IPS-NIHi7 (cell line): ENCODE data around the gene CCDC200.
"Not testable (repeated sequence)": the region's sequence is repeated elsewhere in the genome, so short reads cannot be mapped to it uniquely, and the experiment has no call there.

Experiments
- DNase-seq: peaks from one replicate; pipeline ENCODE4 v3.0.0; 2012; ENCODE audit warnings: mixed read lengths; ENCODE audit errors: extremely low spot score

Gene CCDC200

DNA sequence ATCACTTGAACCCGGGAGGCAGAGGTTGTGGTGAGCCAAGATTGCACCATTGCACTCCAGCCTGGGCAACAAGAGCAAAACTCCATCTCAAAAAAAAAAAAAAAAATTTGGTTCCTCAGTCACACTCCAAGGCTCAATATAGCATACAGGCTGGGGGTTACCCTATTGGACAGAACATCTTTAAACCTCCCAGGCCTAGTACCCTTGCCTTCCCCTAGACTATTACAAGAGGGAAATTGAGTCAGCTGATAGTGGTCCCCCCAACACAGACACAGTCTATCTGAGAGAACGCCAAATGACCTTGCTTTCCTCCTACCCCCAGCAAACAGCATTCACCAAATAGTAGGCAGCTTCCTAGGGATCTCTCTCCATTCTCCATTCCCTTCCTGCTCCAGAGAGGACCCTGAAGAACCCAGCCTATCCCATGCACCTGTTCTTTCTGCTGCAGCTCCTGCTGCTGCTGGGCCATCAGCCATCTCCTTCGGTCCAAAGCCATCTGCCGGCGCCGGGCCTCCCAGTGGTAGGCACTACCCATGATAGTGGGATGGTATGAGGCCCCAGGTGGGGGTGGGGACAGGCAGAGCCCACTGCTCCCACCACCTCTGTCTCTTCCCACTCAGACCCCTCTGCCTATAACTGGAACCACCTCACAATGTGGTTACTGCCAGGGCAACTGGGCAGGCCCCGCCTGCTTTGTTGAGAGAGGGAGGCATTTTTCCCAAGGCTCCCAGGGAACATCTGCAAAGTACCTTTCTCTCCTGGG, at the start of gene CCDC200:
TSS of gene CCDC200 (minus strand) at position 604 of the 763 bp plus-strand sequence. CDS start at position 535, 69 bp downstream.
- not testable (repeated sequence) for DNase-seq

DNA sequence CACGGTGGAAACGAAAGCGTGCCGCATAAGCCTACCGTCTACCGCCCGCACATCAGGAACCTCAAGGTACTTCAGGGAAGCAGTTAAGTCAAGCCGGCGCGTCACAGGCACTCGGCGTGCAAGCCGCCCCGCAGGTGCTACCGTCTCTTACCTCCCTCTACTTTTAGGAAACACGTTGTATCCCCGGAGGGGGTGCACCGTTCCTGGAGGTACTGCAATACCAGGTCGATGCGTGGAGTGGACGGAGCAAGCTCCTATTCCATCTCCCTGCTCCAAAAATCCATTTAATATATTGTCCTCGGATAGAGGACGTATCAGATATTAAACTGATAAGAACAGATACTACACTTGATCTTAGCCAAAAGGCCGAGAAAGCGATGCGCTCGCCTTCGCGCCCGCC, 44.5 kb upstream of the CCDC200 start:
- DNase-seq, result not testable (repeated sequence)

DNA sequence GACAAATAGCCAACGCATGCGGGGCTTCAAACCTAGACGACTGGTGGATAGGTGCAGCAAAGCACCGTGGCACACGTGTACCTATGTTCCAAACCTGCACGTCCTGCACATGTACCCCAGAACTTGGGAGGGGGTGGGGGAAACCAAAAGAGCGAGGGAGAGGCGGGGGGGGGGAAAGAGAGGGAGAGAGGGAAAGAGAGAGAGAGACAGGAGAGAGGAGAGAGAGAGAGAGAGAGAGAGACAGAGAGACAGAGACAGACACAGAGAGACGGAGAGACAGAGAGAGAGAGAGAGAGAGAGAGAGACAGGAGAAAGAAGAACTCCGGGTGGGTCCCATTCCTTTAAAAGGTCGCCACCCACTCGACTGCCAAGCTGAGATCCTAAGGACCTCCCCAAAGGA, 44.1 kb upstream of the CCDC200 start:
- not testable (repeated sequence) for DNase-seq

DNA sequence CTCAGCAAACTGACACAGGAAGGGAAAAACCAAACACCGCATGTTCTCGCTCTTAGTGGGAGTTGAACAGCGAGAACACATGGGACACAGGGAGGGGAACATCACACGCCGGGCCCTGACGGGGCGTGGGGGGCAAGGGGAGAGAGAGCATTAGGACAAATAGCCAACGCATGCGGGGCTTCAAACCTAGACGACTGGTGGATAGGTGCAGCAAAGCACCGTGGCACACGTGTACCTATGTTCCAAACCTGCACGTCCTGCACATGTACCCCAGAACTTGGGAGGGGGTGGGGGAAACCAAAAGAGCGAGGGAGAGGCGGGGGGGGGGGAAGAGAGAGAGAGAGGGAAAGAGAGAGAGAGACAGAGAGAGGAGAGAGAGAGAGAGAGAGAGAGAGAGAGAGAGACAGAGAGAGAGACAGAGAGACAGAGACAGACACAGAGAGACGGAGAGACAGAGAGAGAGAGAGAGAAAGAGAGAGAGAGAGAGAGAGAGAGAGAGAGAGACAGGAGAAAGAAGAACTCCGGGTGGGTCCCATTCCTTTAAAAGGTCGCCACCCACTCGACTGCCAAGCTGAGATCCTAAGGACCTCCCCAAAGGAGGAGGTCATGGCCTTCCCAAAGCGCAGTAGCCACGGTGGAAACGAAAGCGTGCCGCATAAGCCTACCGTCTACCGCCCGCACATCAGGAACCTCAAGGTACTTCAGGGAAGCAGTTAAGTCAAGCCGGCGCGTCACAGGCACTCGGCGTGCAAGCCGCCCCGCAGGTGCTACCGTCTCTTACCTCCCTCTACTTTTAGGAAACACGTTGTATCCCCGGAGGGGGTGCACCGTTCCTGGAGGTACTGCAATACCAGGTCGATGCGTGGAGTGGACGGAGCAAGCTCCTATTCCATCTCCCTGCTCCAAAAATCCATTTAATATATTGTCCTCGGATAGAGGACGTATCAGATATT, 42.4 kb upstream of the CCDC200 start:
- not testable (repeated sequence) for DNase-seq

DNA sequence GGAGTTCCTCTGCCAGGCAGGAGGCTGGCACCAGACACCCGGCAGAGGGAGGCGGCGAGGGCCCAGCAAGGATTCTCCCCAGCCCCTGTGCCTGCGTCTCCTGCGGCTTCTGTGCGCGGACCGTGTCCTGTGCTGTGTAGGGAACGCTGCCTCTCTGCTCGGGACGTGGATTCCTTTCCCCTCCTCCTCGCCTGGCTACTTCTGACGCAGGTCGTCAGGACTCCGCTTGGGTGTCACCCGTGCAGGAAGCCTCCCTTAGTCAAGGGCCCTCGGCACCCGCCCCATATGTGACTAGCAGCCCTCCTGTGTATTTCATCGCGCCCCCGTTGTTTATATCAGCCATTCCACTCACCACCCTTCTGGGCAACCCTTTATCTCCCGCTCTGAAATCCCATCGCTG, 18.0 kb upstream of the CCDC200 start:
- not testable (repeated sequence) for DNase-seq

DNA sequence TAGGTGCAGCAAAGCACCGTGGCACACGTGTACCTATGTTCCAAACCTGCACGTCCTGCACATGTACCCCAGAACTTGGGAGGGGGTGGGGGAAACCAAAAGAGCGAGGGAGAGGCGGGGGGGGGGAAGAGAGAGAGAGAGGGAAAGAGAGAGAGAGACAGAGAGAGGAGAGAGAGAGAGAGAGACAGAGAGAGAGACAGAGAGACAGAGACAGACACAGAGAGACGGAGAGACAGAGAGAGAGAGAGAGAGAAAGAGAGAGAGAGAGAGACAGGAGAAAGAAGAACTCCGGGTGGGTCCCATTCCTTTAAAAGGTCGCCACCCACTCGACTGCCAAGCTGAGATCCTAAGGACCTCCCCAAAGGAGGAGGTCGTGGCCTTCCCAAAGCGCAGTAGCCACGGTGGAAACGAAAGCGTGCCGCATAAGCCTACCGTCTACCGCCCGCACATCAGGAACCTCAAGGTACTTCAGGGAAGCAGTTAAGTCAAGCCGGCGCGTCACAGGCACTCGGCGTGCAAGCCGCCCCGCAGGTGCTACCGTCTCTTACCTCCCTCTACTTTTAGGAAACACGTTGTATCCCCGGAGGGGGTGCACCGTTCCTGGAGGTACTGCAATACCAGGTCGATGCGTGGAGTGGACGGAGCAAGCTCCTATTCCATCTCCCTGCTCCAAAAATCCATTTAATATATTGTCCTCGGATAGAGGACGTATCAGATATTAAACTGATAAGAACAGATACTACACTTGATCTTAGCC, 12.4 kb upstream of the CCDC200 start:
- not testable (repeated sequence) for DNase-seq

DNA sequence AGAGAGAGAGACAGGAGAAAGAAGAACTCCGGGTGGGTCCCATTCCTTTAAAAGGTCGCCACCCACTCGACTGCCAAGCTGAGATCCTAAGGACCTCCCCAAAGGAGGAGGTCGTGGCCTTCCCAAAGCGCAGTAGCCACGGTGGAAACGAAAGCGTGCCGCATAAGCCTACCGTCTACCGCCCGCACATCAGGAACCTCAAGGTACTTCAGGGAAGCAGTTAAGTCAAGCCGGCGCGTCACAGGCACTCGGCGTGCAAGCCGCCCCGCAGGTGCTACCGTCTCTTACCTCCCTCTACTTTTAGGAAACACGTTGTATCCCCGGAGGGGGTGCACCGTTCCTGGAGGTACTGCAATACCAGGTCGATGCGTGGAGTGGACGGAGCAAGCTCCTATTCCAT, 11.2 kb upstream of the CCDC200 start:
- DNase-seq, result not testable (repeated sequence)

DNA sequence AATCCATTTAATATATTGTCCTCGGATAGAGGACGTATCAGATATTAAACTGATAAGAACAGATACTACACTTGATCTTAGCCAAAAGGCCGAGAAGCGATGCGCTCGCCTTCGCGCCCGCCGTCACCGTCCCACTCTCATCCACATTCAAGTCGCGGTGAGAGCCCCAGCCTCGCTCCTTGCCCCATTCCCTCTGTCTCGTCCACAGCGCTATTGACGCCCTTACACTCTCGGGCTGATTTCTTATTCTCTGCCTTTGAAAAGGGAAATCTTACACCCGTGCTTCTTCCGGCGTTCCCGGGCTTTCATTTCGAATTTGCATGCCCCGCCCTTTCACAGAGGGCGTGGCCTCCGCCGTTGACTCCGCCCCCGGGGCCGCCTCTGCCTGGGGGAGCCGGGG, 5.5 kb upstream of the CCDC200 start, which contains the start of gene RNU2-1:
TSS of gene RNU2-1 (minus strand) at position 101 of the 400 bp plus-strand sequence.
- DNase-seq, result not testable (repeated sequence)

DNA sequence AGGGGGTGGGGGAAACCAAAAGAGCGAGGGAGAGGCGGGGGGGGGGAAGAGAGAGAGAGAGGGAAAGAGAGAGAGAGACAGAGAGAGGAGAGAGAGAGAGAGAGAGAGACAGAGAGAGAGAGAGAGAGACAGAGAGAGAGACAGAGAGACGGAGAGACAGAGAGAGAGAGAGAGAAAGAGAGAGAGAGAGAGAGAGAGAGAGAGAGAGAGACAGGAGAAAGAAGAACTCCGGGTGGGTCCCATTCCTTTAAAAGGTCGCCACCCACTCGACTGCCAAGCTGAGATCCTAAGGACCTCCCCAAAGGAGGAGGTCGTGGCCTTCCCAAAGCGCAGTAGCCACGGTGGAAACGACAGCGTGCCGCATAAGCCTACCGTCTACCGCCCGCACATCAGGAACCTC, 4.8 kb upstream of the CCDC200 start:
- DNase-seq, result not testable (repeated sequence)

DNA sequence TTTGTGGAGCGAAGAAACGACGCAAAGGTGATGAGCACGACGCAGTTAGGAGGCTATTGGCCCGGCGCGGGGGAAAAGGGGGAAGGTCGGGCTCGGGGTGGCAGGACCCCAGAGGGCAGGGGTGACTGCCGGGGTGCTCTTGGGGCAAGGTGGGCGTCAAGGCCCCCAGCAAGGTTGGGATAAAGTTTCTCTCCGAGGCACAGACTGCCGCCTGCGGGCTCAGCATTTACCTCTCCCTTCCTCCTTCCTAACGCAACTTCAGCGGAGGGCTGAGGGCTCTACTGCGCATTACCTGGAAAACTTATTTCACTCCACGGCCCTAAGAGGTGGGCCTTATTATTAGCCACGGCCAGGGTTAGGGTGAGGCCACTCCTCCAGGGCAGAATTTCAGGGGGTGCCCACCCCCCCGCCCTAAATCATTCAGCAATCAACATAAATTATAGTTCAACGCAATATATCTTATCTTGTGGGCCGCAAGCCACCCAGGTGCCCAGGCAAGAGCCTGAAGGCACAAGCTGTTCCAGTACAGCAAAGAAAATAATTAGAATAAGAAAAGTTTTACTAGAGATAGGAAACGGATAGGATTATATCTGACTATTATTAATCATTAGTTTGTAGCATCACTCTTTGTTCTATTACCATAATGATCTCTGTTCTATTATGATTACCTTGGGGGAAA, 3.7 kb upstream of the CCDC200 start:
- DNase-seq, result not testable (repeated sequence)

DNA sequence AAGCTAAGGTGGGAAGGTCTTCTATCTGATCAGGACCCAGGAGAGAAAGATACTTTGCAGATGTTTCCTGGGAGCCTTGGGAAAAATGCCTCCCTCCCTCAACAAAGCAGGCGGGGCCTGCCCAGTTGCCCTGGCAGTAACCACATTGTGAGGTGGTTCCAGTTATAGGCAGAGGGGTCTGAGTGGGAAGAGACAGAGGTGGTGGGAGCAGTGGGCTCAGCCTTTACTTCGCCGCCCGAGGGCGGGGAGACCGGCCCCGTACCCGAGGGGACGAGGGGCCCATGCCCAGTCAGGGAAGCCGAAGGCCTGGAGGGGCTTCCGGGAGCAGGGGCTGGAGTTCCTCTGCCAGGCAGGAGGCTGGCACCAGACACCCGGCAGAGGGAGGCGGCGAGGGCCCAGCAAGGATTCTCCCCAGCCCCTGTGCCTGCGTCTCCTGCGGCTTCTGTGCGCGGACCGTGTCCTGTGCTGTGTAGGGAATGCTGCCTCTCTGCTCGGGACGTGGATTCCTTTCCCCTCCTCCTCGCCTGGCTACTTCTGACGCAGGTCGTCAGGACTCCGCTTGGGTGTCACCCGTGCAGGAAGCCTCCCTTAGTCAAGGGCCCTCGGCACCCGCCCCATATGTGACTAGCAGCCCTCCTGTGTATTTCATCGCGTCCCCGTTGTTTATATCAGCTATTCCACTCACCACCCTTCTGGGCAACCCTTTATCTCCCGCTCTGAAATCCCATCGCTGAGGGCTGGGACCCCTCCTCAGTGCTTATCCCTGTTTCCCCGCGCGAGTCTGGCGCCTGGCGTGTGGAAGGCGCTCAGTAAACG, 3.0 kb upstream of the CCDC200 start:
- not testable (repeated sequence) for DNase-seq

DNA sequence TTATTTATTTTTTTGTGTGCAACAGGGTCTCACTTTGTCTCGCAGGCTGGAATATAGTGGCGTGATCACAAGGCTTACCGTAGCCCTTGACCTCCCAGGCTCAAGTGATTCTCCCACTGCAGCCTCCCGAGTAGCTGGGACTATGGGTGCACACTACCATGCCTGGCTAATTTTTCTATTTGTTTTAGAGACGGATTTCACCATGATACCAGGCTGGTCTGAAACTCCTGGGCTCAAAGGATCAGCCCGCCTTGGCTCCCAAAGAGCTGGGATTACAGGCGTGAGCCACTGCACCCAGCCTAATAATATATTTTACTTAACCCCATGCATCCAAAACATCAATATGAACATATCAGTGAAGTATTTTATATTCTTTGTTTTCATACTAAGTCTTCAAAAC, 2.0 kb downstream of the CCDC200 start:
- DNase-seq, result no peak

DNA sequence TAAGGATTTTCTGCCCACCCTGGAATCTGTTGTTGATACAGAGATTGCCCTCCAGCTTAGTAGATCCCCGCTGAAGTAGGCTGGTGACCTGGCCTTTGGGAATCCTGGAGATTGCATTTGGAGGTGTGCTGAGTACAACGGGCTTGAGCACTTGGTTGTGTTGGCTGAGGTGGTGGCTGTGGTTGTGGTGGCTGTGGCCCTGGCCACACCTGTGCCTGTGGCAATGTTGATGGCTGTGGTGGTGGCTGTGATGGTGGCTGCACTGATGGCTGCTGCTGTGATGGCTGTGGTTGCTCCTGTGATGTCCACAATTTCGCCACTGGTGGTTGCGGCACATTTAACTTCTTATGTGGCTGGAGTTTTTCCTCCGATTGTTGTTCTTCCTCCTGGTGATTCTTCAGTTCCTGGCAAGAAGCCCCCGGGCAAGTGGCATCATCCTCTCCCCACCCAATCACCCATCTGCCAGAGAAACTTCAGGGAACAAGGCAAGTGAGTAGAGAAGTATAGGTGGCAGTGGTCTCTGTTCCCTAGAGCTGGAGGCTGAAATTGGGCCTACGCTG, 4.2 kb downstream of the CCDC200 start:
- DNase-seq, result no peak

DNA sequence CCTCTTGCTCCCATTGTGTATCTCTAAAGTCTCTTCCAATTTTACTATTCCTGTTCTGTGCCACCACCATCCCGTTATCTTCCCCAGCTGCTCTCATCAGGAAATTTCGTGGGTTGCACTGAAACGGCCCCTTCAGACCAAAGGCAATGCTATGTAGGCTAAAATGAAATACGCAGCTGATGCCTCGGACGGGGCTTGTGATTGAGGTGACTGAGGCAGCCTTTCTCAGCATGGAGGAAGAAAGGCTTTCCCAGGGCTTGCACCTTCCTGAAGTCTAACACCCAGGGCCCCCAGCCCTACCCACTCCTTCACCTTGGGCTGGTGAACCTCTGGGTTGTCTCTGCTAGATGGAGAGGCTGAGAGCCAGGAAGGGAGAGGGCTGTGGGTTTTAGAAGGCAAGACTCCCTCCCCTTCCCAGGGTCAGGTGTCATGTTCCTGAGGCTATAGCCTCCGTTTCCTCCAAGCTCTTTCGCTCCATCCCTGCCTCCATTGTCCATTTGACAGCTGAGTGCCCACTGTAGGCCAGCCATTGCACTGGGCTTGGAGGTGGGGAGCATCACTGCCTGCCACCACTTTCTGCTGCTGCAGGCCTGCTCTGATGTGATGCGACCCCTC, 7.8 kb downstream of the CCDC200 start:
- DNase-seq, result no peak

DNA sequence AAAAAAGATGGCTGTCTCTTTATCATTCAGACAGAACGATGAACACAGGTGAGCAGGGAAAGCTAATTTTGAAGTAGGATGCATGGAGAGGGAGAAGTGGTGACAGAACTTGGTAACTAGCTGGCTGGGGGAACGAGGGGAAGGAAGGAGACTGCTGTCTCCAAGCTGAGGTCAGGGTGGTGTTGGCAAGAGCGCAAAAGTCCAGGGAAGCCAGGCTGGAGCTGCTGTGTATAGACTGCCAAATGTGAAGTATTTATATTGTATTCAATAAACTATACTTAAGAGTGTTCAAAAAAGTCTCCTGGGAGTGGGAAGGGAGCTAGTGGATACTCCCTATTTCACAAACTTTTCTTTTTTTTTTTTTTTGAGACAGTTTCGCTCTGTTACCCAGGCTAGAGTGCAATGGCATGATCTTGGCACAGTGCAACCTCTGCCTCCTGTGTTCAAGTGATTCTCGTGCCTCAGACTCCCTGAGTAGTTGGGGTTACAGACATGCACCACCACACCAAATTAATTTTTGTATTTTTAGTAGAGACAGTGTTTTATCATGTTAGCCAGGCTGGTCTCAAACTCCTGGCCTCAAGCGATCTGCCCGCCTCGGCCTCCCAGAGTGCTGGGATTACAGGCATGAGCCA, 8.6 kb downstream of the CCDC200 start:
- no peak for DNase-seq

DNA sequence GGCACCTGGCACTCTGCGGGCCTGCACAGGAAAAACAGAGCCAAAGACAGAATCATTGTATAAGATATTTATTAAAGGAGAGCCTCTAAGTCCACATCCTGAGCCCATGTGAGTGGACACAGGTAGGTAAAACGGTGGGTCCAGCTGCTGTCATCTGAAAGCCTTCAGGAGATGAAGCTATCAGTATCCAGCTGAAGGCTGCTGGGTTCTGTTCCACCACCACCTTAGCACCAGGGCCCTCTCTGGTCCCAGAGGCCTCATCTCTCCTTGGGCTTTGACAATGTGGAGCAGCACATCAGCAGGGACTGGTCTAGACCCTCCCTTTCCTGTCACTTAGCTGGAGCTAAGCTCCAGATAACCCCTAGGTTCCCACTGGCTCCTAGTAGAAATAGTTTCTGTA, 9.4 kb downstream of the CCDC200 start:
- DNase-seq, result no peak

DNA sequence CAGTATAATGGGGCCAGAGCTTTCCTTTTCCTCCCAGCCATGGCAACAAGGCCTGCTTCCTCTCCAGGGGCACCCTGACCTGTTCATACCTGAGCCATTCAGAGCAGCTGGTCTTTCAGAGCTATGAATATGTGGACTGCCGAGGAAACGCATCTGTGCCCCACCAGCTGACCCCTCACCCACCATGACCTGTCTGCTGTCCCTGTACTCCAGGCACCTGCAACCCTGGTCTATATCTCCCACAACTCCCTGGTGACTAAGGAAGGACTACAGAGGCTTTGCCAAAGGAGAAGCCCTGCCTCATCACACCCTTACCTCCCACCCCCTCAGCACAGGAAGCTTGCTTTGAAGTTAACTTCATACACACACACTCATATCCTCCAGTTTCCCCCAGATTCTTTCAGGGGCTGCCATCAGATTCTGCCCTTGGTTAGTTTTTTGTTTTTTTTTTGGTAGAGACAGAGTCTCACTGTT, 10.8 kb downstream of the CCDC200 start:
- DNase-seq, result no peak

DNA sequence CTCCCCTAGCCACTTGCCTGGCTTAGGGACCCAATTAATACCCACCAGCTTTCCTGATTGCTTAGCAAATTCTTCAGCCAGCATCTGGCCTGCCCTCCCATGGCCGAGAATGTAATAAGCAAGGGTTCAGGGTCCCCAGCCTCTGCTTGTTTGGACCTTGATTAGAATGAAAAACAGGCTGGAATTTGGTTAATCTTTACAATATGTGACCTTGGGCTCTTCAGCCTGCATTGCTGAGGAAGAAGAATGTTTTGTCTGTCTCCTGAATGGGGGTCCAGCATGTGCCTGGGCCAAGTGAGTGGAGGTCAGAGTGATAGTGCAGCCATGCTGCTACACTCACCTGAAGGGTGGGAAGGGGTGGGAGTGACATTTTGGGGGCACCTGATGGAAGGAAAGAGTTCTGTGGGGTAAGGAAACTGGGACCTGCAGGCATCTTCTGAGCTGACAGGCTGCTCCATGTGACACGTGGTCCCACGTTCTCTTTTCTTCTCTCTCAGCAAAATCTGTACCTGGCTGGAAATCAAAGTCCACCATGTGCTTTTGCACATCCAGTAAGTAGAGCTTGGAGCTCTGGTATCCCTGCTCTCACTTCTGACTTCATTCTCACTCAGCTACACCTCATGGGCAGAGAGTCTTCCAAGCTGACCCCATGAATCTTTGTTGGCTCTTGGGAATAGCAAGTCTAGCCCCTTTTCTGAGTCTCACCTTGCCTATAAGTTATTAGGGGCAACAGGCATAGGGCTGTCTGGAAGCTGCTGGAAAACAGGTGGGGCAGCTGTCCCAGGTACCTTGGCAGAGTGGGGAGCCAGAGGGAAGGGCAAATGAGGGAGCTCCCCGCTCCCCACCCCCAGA, 11.4 kb downstream of the CCDC200 start:
- DNase-seq, result no peak
